Neural crest cell (in vitro differentiated cells): ENCODE measurements around the gene SPINT4. TPM values are rescaled to one million over a fixed set of nuclear protein-coding genes. Genes with fewer than 3 reads are reported as not detected.

ENCODE experiments used
- DNase-seq: peaks from one replicate; pipeline ENCODE4 v3.0.0; 2021; ENCODE audit warnings: low read depth, mixed read lengths, low spot score
- H3K27ac Mint-ChIP-seq: one replicate; pipeline ENCODE4 v1.8.0; 2021; ENCODE audit warnings: mild to moderate bottlenecking, mixed read lengths; ENCODE audit not compliant: unreplicated experiment
- H3K27me3 Mint-ChIP-seq: 2 replicates; pipeline ENCODE4 v1.8.0; 2021; ENCODE audit warnings: low read depth, mild to moderate bottlenecking, mixed read lengths
- H3K36me3 Mint-ChIP-seq: 2 replicates; pipeline ENCODE4 v1.8.0; 2021; ENCODE audit warnings: low read depth, mild to moderate bottlenecking, mixed read lengths
- H3K4me1 Mint-ChIP-seq: 2 replicates; pipeline ENCODE4 v1.8.0; 2021; ENCODE audit warnings: mixed read lengths
- H3K4me3 Mint-ChIP-seq: one replicate; pipeline ENCODE4 v1.8.0; 2021; ENCODE audit warnings: mild to moderate bottlenecking, mixed read lengths
- H3K9me3 Mint-ChIP-seq: 2 replicates; pipeline ENCODE4 v1.8.0; 2021; ENCODE audit warnings: mixed read lengths
- total RNA-seq: library from RNA; stranded (reverse); gene quantifications from 2 replicates; pipeline ENCODE4 v1.2.1, GENCODE V29; 2021
- TF ChIP-seq, protein P1 (sequence below): fragments of 200-600 bp; sonication (generic); conservative IDR thresholded peaks from 2 replicates; pipeline ENCODE4 v1.5.0; 2021; ENCODE audit warnings: antibody characterized with exemption, mild to moderate bottlenecking

The SPINT4 gene
- total RNA-seq, 1 donor from 2014 or later: not detected

- DNase-seq: no peak
- Mint-ChIP-seq H3K27me3 (peaks cover 14% of the 10 kb centered on the region), H3K9me3 (peaks cover 32% of the 10 kb centered on the region), H3K4me3 (no peak overlapping the region), H3K4me1 (no peaks in the 10 kb centered on the region), H3K36me3 (peaks cover 2% of the 10 kb centered on the region), H3K27ac (no peak overlapping the region)
- TF ChIP-seq, protein P1, sequence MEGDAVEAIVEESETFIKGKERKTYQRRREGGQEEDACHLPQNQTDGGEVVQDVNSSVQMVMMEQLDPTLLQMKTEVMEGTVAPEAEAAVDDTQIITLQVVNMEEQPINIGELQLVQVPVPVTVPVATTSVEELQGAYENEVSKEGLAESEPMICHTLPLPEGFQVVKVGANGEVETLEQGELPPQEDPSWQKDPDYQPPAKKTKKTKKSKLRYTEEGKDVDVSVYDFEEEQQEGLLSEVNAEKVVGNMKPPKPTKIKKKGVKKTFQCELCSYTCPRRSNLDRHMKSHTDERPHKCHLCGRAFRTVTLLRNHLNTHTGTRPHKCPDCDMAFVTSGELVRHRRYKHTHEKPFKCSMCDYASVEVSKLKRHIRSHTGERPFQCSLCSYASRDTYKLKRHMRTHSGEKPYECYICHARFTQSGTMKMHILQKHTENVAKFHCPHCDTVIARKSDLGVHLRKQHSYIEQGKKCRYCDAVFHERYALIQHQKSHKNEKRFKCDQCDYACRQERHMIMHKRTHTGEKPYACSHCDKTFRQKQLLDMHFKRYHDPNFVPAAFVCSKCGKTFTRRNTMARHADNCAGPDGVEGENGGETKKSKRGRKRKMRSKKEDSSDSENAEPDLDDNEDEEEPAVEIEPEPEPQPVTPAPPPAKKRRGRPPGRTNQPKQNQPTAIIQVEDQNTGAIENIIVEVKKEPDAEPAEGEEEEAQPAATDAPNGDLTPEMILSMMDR: no peak
Observed at GRCh38 chr20:45732199-45732598, 10.1 kb downstream of the SPINT4 start.

- TF ChIP-seq, protein P1: no peak
- Mint-ChIP-seq H3K9me3 (peaks cover 29% of the 10 kb centered on the region), H3K4me1 (no peaks in the 10 kb centered on the region)
Observed at GRCh38 chr20:45735552-45735951, 13.4 kb downstream of the SPINT4 start.

GRCh38 chr20:45735988-45736387 lies 13.8 kb downstream of the SPINT4 start:
- Mint-ChIP-seq H3K4me1 (no peaks in the 10 kb centered on the region), H3K27me3 (peaks cover 13% of the 10 kb centered on the region), H3K9me3 (peaks cover 26% of the 10 kb centered on the region), H3K36me3 (peaks cover 2% of the 10 kb centered on the region), H3K4me3 (no peak overlapping the region), H3K27ac (no peak overlapping the region)
- no peak for DNase-seq
- TF ChIP-seq, protein P1: no peak

More at GRCh38 chr20:45735552-45735951, 13.4 kb downstream of the SPINT4 start:
- no peak for DNase-seq
- Mint-ChIP-seq H3K4me3 (no peak overlapping the region), H3K36me3 (peaks cover 2% of the 10 kb centered on the region), H3K27ac (no peak overlapping the region), H3K27me3 (peaks cover 10% of the 10 kb centered on the region)

DNA sequence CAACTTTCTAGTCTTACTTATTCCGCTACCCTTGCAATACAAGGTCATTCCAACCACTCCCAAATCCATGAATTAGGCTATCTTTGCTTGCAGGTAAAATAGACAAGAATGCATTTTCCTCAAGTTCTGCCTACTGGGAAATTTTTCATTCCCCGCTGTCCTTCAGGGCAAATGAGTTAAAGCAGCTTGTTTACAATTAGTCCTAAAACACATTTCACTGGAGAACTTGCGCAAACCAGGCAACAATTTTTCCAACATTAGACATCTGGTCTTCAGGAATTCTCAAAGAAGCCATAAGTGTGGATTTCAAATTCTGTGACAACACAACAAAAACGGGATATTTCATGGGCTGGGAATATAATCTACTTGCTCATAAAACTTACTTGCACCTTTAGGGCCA lies 20.4 kb downstream of the SPINT4 start:
- H3K4me3 Mint-ChIP-seq: no peak overlapping the region
- no peaks in the 10 kb centered on the region for H3K4me1 Mint-ChIP-seq
- no peaks in the 10 kb centered on the region for H3K36me3 Mint-ChIP-seq
- no peaks in the 10 kb centered on the region for H3K9me3 Mint-ChIP-seq
- DNase-seq: no peak
- peaks cover 26% of the 10 kb centered on the region for H3K27me3 Mint-ChIP-seq
- H3K27ac Mint-ChIP-seq: no peak overlapping the region
- TF ChIP-seq, protein P1: no peak

- TF ChIP-seq, protein P1: no peak
- Mint-ChIP-seq H3K36me3 (no peaks in the 10 kb centered on the region), H3K9me3 (no peaks in the 10 kb centered on the region), H3K4me1 (no peaks in the 10 kb centered on the region), H3K27ac (no peak overlapping the region), H3K27me3 (peaks cover 40% of the 10 kb centered on the region), H3K4me3 (no peak overlapping the region)
- DNase-seq: no peak
Observed at GRCh38 chr20:45745015-45745414, 22.9 kb downstream of the SPINT4 start.

GRCh38 chr20:45751721-45752120 lies 29.6 kb downstream of the SPINT4 start:
- TF ChIP-seq, protein P1: no peak
- H3K9me3 Mint-ChIP-seq: peaks cover 5% of the 10 kb centered on the region
- H3K4me3 Mint-ChIP-seq: no peak overlapping the region
- no peak for DNase-seq
- H3K27me3 Mint-ChIP-seq: peaks cover 35% of the 10 kb centered on the region
- H3K36me3 Mint-ChIP-seq: no peaks in the 10 kb centered on the region
- no peak overlapping the region for H3K27ac Mint-ChIP-seq
- H3K4me1 Mint-ChIP-seq: no peaks in the 10 kb centered on the region
